ENCODE data around the gene ADAM12.

The ADAM12 gene

GRCh38 chr10:126250045-126250444 lies 138.2 kb downstream of the ADAM12 start (continued):
- no peak for TF ChIP-seq ZFP37 (tag by site-specific recombination; IDR thresholded peaks at IDR 0.05)
- no peak for TF ChIP-seq ZFHX2 (tag by site-specific recombination; conservative IDR thresholded peaks at IDR 0.05)
- no peak for TF ChIP-seq ZNF184 (tag by site-specific recombination; IDR thresholded peaks at IDR 0.05)
- no peak for TF ChIP-seq ZNF155 (tag by site-specific recombination; IDR thresholded peaks at IDR 0.05)
- no peak for TF ChIP-seq ZNF248 (tag by site-specific recombination; IDR thresholded peaks at IDR 0.05)
- TF ChIP-seq ZNF404 (tag by site-specific recombination; IDR thresholded peaks at IDR 0.05), result no peak
- TF ChIP-seq SCRT2 (tag by site-specific recombination; IDR thresholded peaks at IDR 0.05), result no peak
- TF ChIP-seq ZNF776 (tag by site-specific recombination; IDR thresholded peaks at IDR 0.05; ENCODE audit: borderline replicate concordance), result no peak
- no peak; the same call in 1 of the 2 replicates for TF ChIP-seq ZBTB20 (tag by site-specific recombination; IDR thresholded peaks at IDR 0.05)
- TF ChIP-seq ZBTB1 (tag by site-specific recombination; IDR thresholded peaks at IDR 0.05), result no peak
- TF ChIP-seq ZNF518A (tag by site-specific recombination; conservative IDR thresholded peaks at IDR 0.05; ENCODE audit: low read depth), result 0 out of 2 replicates have a peak, but pooled peaks have one; percentile 35
- 0 out of 2 replicates have a peak, but pooled peaks have one; percentile 3 for TF ChIP-seq ZNF596 (tag by site-specific recombination; IDR thresholded peaks at IDR 0.05)
- TF ChIP-seq ZBTB49 (tag by site-specific recombination; IDR thresholded peaks at IDR 0.05; ENCODE audit: low read depth), result no peak
- no peak for TF ChIP-seq ZNF23 (tag by site-specific recombination; IDR thresholded peaks at IDR 0.05; ENCODE audit: borderline replicate concordance)
- TF ChIP-seq ZNF580 (tag by site-specific recombination; IDR thresholded peaks at IDR 0.05), result peak; percentile 79
- TF ChIP-seq BCL6B (tag by site-specific recombination; IDR thresholded peaks at IDR 0.05), result peak; percentile 76
- TF ChIP-seq ZNF266 (tag by site-specific recombination; IDR thresholded peaks at IDR 0.05; ENCODE audit: low read depth), result no peak
- TF ChIP-seq ZBTB44 (tag by site-specific recombination; IDR thresholded peaks at IDR 0.05), result no peak
- TF ChIP-seq GFI1B (tag by site-specific recombination; IDR thresholded peaks at IDR 0.05), result peak; percentile 35; the same call in 1 of the 2 replicates
- peak; percentile 81 for TF ChIP-seq KLF8 (tag by site-specific recombination; IDR thresholded peaks at IDR 0.05)
- peak; percentile 96 for TF ChIP-seq ZNF692 (tag by site-specific recombination; IDR thresholded peaks at IDR 0.05)
- TF ChIP-seq OSR2 (tag by site-specific recombination; IDR thresholded peaks at IDR 0.05), result peak; percentile 79
- no peak for TF ChIP-seq ZNF223 (tag by site-specific recombination; IDR thresholded peaks at IDR 0.05)
- no peak for TF ChIP-seq ZNF121 (tag by site-specific recombination; IDR thresholded peaks at IDR 0.05)
- no peak for TF ChIP-seq ZNF112 (tag by site-specific recombination; IDR thresholded peaks at IDR 0.05)
